Ovary (tissue), 9 donors: Measurements from ENCODE around the gene WRNIP1. TPM values are rescaled to one million over a fixed set of nuclear protein-coding genes. Genes with fewer than 3 reads are reported as not detected.

ENCODE experiments used
- DNase-seq, 5 donors: peaks; one replicate each; pipeline ENCODE4 v3.0.0-alpha.2; 2019 to 2020
- H3K27ac ChIP-seq, 2 donors: fragments of 200-600 bp; one replicate each; pipeline versions ENCODE4 v1.5.1 to v1.8.0; 2019 to 2022
- H3K27me3 ChIP-seq: fragments of 200-600 bp; one replicate; pipeline ENCODE4 v1.8.0; 2022
- H3K36me3 ChIP-seq: fragments of 200-600 bp; sonication (generic); one replicate; pipeline ENCODE4 v1.5.1; 2019
- H3K4me1 ChIP-seq: one replicate; pipeline ENCODE4 v1.8.1; 2013; ENCODE audit warnings: mild to moderate bottlenecking, moderate library complexity; ENCODE audit not compliant: insufficient read depth
- H3K4me3 ChIP-seq: fragments of 200-600 bp; sonication (generic); one replicate; pipeline ENCODE4 v1.5.1; 2017
- H3K9me3 ChIP-seq, 2 donors: fragments of 200-600 bp in 1 of 2; sonication (generic) in 1 of 2; one replicate each; pipeline versions ENCODE4 v1.5.1 to v1.8.1; 2013 to 2019; ENCODE audit warnings: mild to moderate bottlenecking in 1 of 2, moderate library complexity in 1 of 2
- EP300 ChIP-seq: sonication (generic); formaldehyde crosslinking; IDR thresholded peaks from one replicate; pipeline ENCODE4 v1.6.1; 2017; ENCODE audit warnings: antibody characterized with exemption
- POLR2A ChIP-seq: fragments of 450-650 bp; IDR thresholded peaks from one replicate; pipeline ENCODE4 v1.6.1; 2017; ENCODE audit warnings: antibody characterized with exemption, mild to moderate bottlenecking, moderate library complexity
- WGBS, 3 donors: extraction: QIAGEN DNeasy Blood & Tissue Kit in 1 of 3; methylation state at CpG; one replicate each; pipeline versions ENCODE4 v1.1.5 to v1.1.7; 2013 to 2017; 5-methylcytosine and 5-hydroxymethylcytosine counted together
- intact Hi-C, 4 donors: fragments of 100-400 bp; cut with DNase I; formaldehyde crosslinking; loops; one replicate each; pipeline versions ENCODE4 v1.11.0 to v1.15.1; 2022 to 2023
- polyA plus RNA-seq, 2 donors: library from polyadenylated mRNA; stranded (reverse); fragments of 200-250 nt in 1 of 2; fragments of 350-450 nt in 1 of 2; fragmentation: Illumina TruSeq in 1 of 2; extraction: RNeasy Lipid Tissue Mini Kit (QIAGEN cat#74804) in 1 of 2; gene quantifications; one replicate each; pipeline ENCODE4 v1.2.3, GENCODE V29; 2013 to 2014
- total RNA-seq, 7 donors: library from RNA; depleted of rRNA in 2 of 7; stranded (reverse); fragments of >200 nt in 2 of 7; fragmentation: NEBNext Ultra II Directional in 3 of 7; extraction: Animal tissue kit (Norgen Biotek cat#: 25700) in 3 of 7; gene quantifications; one replicate each; pipeline versions ENCODE4 v1.1.0 to v1.2.4, GENCODE V29; 2016 to 2023
- TF ChIP-seq, protein P1 (sequence below), 3 donors: fragments of 450-650 bp in 2 of 3; fragments of 200-600 bp in 1 of 3; IDR thresholded peaks; one replicate each; pipeline versions ENCODE4 v1.5.1 to v1.8.0; 2016 to 2022; ENCODE audit warnings: antibody characterized with exemption in 3 of 3, mild to moderate bottlenecking in 1 of 3
- donor health status: DM: no; HTN: no; CAD: no; lungs with moderate emphysema.
- donor health status: DM: no; HTN: no; CAD: no.
- donor health status: Bipolar disorder and iron deficiency.
- donor health status: DM: yes; HTN: yes; CAD: no.
- donor health status: DM: no; HTN: no; CAD: no.
- donor health status: DM: yes; HTN: yes; CAD: no.

The WRNIP1 gene
- total and polyA plus RNA-seq, 9 donors: 30.4 to 73.4 (median 34.6) TPM

DNA sequence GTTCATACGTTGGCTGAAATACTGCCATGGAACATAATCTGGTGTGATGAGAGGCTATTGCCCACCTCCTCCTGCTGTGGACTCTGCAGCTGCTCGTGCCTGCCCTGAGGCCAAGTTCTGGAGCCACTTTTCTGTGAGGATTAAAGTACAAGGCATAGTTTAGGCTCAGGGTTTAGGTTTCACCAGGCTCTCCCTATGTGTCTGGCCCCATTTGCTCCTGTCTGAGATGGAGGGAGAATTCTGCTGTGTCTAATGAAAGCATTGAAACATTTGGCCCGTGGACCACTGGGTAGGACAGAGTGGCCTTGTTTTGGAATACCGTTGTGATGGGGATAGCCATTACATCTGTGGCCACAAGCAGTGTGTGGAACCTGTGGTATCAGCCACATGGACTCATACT, 5.9 kb downstream of the WRNIP1 start:
- H3K27ac ChIP-seq: no peak overlapping the region
- no peaks in the 10 kb centered on the region for H3K9me3 ChIP-seq
- no peaks in the 10 kb centered on the region for H3K27me3 ChIP-seq
- no peak overlapping the region for H3K4me3 ChIP-seq
- H3K4me1 ChIP-seq: peaks cover 10% of the 10 kb centered on the region
- no peaks in the 10 kb centered on the region for H3K36me3 ChIP-seq
- TF ChIP-seq POLR2A: no peak
- no peak for TF ChIP-seq EP300
- TF ChIP-seq, protein P1, sequence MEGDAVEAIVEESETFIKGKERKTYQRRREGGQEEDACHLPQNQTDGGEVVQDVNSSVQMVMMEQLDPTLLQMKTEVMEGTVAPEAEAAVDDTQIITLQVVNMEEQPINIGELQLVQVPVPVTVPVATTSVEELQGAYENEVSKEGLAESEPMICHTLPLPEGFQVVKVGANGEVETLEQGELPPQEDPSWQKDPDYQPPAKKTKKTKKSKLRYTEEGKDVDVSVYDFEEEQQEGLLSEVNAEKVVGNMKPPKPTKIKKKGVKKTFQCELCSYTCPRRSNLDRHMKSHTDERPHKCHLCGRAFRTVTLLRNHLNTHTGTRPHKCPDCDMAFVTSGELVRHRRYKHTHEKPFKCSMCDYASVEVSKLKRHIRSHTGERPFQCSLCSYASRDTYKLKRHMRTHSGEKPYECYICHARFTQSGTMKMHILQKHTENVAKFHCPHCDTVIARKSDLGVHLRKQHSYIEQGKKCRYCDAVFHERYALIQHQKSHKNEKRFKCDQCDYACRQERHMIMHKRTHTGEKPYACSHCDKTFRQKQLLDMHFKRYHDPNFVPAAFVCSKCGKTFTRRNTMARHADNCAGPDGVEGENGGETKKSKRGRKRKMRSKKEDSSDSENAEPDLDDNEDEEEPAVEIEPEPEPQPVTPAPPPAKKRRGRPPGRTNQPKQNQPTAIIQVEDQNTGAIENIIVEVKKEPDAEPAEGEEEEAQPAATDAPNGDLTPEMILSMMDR (IDR thresholded peaks at IDR 0.05): no peak
- WGBS, 3 donors: 90 to 97% (median 90%) methylated on average over 4 of the region's 4 CpGs
- DNase-seq: no peak
- intact Hi-C loops: no loop called here

DNA sequence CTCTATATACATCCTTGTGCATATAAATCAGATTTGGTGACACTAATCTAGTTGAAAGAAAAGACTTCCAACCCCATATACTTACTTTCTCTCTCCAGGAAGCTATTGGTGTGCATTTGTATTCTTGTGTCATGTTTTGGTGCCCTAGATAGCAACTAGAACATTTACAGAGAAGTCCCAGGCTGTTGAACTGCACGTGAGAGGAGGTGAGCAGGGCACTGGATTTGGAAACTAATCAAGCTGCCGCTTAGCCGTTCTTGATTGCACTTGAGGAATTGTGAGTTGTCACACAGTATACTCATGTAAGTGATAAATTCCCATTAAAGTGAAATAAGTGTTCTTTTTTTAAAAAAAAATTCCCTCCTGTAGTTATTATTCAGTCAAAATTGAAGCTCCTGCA, 7.6 kb downstream of the WRNIP1 start:
- Histone ChIP-seq H3K4me3 (no peak overlapping the region), H3K27ac (no peak overlapping the region), H3K9me3 (no peaks in the 10 kb centered on the region), H3K27me3 (no peaks in the 10 kb centered on the region), H3K36me3 (no peaks in the 10 kb centered on the region), H3K4me1 (peaks cover 9% of the 10 kb centered on the region)
- 78 to 81% (median 80%) methylated on average over 3 of the region's 3 CpGs for WGBS, 3 donors
- no peak for DNase-seq
- intact Hi-C loops: no loop called here
- no peak for TF ChIP-seq POLR2A
- TF ChIP-seq, protein P1 (IDR thresholded peaks at IDR 0.05): no peak
- TF ChIP-seq EP300: no peak

DNA sequence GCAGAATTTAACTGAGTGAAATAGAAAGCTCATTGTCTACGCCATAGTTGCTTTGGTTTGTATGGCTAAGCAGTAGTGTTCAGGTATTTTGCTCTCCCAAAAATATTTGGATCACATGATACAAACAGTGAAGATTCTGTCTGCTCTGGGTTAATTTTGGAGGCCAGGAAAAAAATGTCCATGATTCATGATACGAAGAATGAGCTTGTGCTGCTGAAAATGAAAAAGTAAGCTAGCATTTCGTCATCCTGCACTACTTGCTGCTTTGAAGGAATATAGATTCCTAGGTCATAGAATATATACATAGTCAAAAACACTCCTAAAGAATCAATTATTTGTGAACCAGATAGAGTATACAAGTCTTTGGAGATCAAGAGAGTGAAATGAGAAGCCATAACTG, 8.3 kb downstream of the WRNIP1 start:
- DNase-seq: no peak
- no peaks in the 10 kb centered on the region for H3K9me3 ChIP-seq
- H3K27ac ChIP-seq: no peak overlapping the region
- H3K36me3 ChIP-seq: no peaks in the 10 kb centered on the region
- no peaks in the 10 kb centered on the region for H3K27me3 ChIP-seq
- 27 to 63% (median 45%) methylated on average over 3 of the region's 3 CpGs for WGBS, 3 donors
- H3K4me3 ChIP-seq: no peak overlapping the region
- H3K4me1 ChIP-seq: peaks cover 9% of the 10 kb centered on the region
- intact Hi-C loops: no loop called here
- TF ChIP-seq POLR2A: no peak
- TF ChIP-seq, protein P1 (IDR thresholded peaks at IDR 0.05): no peak

DNA sequence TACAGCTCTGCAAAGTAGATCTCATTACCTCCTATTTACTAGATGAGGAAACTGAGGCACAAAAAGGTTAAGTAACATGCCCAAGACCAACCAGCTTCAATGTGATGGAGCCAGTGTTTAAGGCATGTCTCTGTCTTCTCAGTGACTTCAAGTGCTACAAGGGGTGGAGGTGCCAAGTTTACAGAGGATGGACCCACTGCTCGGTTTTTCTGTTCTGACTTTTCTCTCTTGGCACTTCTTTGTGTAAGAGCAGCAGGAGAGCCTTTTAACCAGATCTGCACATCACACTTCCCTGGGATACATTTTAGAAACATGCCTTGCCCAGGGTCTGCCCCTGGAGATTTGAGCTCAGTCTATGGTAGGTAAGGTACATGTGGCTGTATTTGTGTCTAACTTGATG, 9.8 kb downstream of the WRNIP1 start:
- TF ChIP-seq EP300: no peak
- TF ChIP-seq, protein P1 (IDR thresholded peaks at IDR 0.05): no peak
- no peak for TF ChIP-seq POLR2A
- peaks cover 8% of the 10 kb centered on the region for H3K4me1 ChIP-seq
- no peaks in the 10 kb centered on the region for H3K27me3 ChIP-seq
- DNase-seq: no peak
- intact Hi-C loops: no loop called here
- no peak overlapping the region for H3K4me3 ChIP-seq
- WGBS, 3 donors: 91 to 97% (median 94%) methylated on average over 1 of the region's 1 CpG
- H3K9me3 ChIP-seq: no peaks in the 10 kb centered on the region
- no peak overlapping the region for H3K27ac ChIP-seq
- no peaks in the 10 kb centered on the region for H3K36me3 ChIP-seq

DNA sequence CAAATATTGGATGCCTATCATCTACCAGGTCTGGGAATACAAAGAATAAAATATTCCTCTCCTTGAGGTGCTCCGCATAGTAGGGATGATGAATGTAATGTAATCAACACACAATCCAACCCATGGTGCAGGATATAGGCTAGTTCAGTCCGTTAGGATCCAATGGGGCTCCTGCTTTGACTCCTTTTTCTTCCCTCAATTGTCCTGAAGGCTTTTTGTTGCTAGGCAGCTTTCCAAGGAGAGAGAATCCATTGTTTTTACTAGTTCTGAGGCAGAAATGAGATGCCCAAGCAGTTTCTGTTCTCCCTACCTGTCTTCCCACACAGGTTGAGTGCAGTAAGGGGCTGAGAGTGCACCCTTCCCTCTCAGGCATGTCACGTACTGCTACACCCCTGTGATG, 12.1 kb downstream of the WRNIP1 start:
- DNase-seq: no peak
- intact Hi-C loops: no loop called here
- H3K4me3 ChIP-seq: no peak overlapping the region
- H3K27me3 ChIP-seq: no peaks in the 10 kb centered on the region
- 93 to 98% (median 96%) methylated on average over 3 of the region's 3 CpGs for WGBS, 3 donors
- peaks cover 4% of the 10 kb centered on the region for H3K4me1 ChIP-seq
- H3K27ac ChIP-seq: no peak overlapping the region
- H3K36me3 ChIP-seq: no peaks in the 10 kb centered on the region
- TF ChIP-seq, protein P1 (IDR thresholded peaks at IDR 0.05): no peak
- TF ChIP-seq EP300: no peak
- TF ChIP-seq POLR2A: no peak
- no peaks in the 10 kb centered on the region for H3K9me3 ChIP-seq
